GM12874 (cell line): ENCODE measurements around the gene DAND5.

Experiments used
- TF ChIP-seq, protein P1 (sequence below): IDR thresholded peaks from 2 replicates; pipeline ENCODE4 v1.5.1; 2011; ENCODE audit warnings: low read depth, mild to moderate bottlenecking, control low read depth, low read length, moderate library complexity; ENCODE audit not compliant: insufficient read depth

Gene DAND5

DNA sequence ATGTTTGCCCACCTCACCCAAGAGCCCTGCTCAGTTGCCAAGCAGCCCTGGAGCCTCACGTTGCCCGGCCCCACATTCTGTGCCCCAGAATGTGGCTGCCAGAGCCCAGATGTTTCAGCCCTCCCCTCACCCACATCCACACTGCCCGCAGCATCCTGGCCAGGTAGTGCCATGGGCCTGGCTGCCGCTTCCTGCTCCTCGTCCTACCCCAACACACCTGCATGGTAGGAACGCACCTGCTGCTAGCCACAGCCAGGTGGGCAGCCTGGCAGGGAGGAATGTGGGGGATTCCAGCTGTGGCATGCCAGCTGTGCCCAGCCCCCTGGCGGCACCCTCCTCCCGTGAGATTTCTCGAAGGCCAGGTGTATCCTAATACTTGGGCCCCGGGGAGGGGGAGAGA is 18.4 kb downstream of the DAND5 start:
- TF ChIP-seq, protein P1, sequence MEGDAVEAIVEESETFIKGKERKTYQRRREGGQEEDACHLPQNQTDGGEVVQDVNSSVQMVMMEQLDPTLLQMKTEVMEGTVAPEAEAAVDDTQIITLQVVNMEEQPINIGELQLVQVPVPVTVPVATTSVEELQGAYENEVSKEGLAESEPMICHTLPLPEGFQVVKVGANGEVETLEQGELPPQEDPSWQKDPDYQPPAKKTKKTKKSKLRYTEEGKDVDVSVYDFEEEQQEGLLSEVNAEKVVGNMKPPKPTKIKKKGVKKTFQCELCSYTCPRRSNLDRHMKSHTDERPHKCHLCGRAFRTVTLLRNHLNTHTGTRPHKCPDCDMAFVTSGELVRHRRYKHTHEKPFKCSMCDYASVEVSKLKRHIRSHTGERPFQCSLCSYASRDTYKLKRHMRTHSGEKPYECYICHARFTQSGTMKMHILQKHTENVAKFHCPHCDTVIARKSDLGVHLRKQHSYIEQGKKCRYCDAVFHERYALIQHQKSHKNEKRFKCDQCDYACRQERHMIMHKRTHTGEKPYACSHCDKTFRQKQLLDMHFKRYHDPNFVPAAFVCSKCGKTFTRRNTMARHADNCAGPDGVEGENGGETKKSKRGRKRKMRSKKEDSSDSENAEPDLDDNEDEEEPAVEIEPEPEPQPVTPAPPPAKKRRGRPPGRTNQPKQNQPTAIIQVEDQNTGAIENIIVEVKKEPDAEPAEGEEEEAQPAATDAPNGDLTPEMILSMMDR: no peak

DNA sequence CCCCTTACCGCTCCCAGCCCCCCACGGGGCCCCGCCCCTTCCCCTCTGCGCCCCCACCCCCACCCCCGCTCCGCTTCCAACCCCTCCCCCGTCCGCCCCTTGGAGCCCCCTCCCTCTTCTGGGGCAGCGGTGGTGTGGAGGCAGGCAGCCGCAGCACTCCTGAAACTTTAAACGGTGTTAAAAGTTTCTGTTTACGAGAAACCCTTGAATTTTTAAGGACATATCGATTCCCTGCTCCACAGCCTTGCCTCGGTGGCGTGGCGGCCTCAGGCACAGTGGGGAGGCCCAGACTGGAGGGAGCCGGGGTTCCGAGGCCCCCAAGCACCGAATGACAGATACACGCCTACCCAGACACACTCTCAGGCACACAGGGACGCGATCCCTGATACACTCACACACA is 21.1 kb downstream of the DAND5 start:
- TF ChIP-seq, protein P1: no peak

- TF ChIP-seq, protein P1: no peak
These were observed 21.5 kb downstream of the DAND5 start for GRCh38 chr19:12990853-12991252.

DNA sequence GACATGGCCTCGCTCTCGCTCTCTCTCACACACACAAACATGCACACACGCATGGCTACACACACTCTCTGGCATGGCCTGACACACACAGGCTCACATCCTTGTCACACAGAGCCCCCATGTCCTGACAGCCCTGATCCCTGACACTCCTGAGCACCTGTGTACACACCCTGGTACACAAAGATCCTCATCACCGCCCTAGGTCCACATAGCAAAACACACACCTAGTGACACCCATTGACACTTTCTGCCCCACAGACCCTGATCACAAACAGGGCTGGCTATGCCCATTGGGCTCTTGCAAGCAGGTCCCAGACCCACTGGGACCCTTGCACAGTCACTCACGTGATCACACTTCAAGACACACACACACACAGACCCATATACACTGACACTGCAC is 21.9 kb downstream of the DAND5 start:
- TF ChIP-seq, protein P1: no peak

DNA sequence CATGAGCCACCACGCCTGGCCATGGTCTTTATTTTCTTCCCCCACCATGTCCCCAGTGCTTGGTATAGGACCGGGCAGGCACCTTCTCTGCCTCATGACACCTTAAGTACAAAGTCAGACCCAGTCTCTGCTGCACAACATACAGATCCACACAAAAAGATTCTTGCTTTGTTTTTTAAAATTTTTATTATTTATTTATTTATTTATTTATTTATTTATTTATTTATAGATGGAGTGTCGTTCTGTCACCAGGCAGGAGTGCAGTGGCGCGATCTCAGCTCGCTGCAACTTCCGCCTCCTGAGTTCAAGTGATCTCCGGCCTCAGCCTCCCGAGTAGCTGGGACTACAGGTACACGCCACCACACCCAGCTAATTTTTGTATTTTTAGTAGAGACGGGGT is 23.4 kb downstream of the DAND5 start:
- TF ChIP-seq, protein P1: no peak

GRCh38 chr19:12993562-12993961 is 24.2 kb downstream of the DAND5 start:
- TF ChIP-seq, protein P1: no peak

DNA sequence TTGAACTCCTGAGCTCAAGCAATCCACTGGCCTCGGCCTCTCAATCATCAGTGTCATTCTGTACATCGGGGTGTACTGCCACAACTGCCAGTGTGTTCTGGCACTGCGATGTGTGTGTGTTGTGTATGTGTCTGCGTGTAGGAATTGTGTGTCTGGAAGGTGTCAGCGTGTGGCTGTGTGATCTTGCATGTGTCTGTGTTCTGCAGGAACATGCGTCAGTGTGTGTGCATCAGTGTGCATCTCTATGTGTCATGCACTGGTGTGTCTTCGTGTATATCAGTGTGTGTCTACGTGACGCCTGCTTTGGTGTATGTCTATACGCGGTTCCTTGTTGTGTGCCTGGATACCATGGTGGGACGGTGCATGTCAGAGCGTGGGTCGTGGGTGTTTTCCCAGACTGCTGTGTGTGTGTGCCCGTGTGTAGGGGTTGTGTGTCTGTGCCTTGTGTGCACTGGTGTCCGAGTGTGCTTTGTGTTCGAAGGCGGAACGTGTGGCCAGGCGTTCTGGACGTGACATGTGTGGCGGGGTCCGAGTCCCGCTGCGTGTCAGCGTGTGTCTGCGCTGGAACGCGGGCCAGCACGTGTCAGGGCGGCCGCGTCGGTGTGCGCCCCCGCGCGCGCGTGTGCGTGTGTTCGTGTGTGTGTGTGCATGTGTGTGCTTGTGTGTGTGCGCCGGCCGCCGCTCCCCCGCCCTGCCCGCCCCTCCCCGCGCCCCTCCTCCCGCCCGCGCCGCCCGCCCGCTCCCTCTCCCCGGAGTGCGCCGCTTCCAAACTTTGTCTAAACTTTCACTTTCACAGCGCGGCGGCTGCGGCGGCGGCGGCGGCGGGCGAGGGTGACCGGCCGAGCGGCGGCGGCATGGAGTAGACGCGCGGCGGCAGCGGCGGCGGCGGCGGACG is 25.6 kb downstream of the DAND5 start, which contains the start of gene NFIX:
NFIX (plus strand) TSS at position 775 of the 895 bp plus-strand sequence. CDS start 363 bp downstream, outside the sequence.
- TF ChIP-seq, protein P1: no peak
